Stimulated activated CD8-positive, alpha-beta memory T cell treated with anti-CD3 and anti-CD28 coated beads, Interleukin-12 subunit alpha, Interleukin-12 subunit beta, amount 100 ng/mL, for 4 hours (primary cell): ENCODE measurements around the gene TLE6.
"Not testable (repeated sequence)": the region's sequence is repeated elsewhere in the genome, so short reads cannot be mapped to it uniquely, and the experiment has no call there.

Experiments used
- DNase-seq: peaks from one replicate; pipeline ENCODE4 v3.0.0-alpha.2; 2020; ENCODE audit warnings: low read depth

TLE6 gene

GRCh38 chr19:2974342-2975041 is 2.9 kb upstream of the TLE6 start:
- DNase-seq: no peak

GRCh38 chr19:2976609-2977000 is 759 bp upstream of the TLE6 start:
- no peak for DNase-seq

GRCh38 chr19:2977746-2978138 is 378 bp downstream of the TLE6 start:
- no peak for DNase-seq

- DNase-seq: no peak
Observed at GRCh38 chr19:2978166-2978767, 903 bp downstream of the TLE6 start.

- no peak for DNase-seq
Observed at GRCh38 chr19:2978772-2979171, 1.4 kb downstream of the TLE6 start.

GRCh38 chr19:2981898-2982297 is 4.5 kb downstream of the TLE6 start:
- no peak for DNase-seq

- no peak for DNase-seq
Observed at GRCh38 chr19:2982561-2982960, 5.2 kb downstream of the TLE6 start.

GRCh38 chr19:2982983-2983350 is 5.6 kb downstream of the TLE6 start:
- no peak for DNase-seq

- DNase-seq: no peak
Observed at GRCh38 chr19:2983351-2984214, 6.2 kb downstream of the TLE6 start.

GRCh38 chr19:2984215-2984528 is 6.8 kb downstream of the TLE6 start:
- DNase-seq: no peak

GRCh38 chr19:2986951-2987524 is 9.7 kb downstream of the TLE6 start:
- DNase-seq: no peak

- DNase-seq: no peak
Observed at GRCh38 chr19:2987797-2988196, 10.4 kb downstream of the TLE6 start.

GRCh38 chr19:2988568-2988967 is 11.2 kb downstream of the TLE6 start:
- DNase-seq: no peak

GRCh38 chr19:2989236-2989946 is 12.0 kb downstream of the TLE6 start:
- DNase-seq: no peak

GRCh38 chr19:2992333-2992732 is 15.0 kb downstream of the TLE6 start:
- DNase-seq: not testable (repeated sequence)

GRCh38 chr19:2992958-2993357 is 15.6 kb downstream of the TLE6 start:
- DNase-seq: no peak

GRCh38 chr19:2993579-2993978 is 16.2 kb downstream of the TLE6 start:
- no peak for DNase-seq

GRCh38 chr19:2994588-2995131 is 17.3 kb downstream of the TLE6 start:
- DNase-seq: no peak

- no peak for DNase-seq
Observed at GRCh38 chr19:2997720-2998119, 20.4 kb downstream of the TLE6 start.

GRCh38 chr19:2998642-2999041 is 21.3 kb downstream of the TLE6 start:
- DNase-seq: no peak

GRCh38 chr19:3001235-3001800 is 24.0 kb downstream of the TLE6 start:
- no peak for DNase-seq

GRCh38 chr19:3003046-3003445 is 25.7 kb downstream of the TLE6 start:
- DNase-seq: no peak
